Activated CD4-positive, alpha-beta T cell treated with anti-CD3 and anti-CD28 coated beads, Interleukin-2, amount 10 ng/mL, durations not matched to agents 7 days and 5 days (primary cell): ENCODE data around the gene TK2. TPM values are rescaled to one million over a fixed set of nuclear protein-coding genes. Genes with fewer than 3 reads are reported as not detected.

ENCODE experiments used
- CTCF ChIA-PET: fragments of 350-600 bp; sonication (Branson Sonifier 250); formaldehyde crosslinking; loops from one replicate; lab custom pipeline; 2021; ENCODE audit warnings: antibody characterized with exemption; lab: Charles Lee
- POLR2A ChIA-PET: fragments of 350-600 bp; sonication (Branson Sonifier 250); formaldehyde crosslinking; loops from one replicate; lab custom pipeline; 2021; ENCODE audit warnings: antibody characterized with exemption; lab: Charles Lee
- DNase-seq: peaks from one replicate; pipeline ENCODE4 v3.0.0-alpha.2; 2020
- H3K27ac Mint-ChIP-seq: one replicate; pipeline ENCODE4 v1.8.0; 2021; ENCODE audit warnings: mild to moderate bottlenecking, moderate library complexity, mixed read lengths
- H3K27me3 Mint-ChIP-seq: one replicate; pipeline ENCODE4 v1.8.0; 2021; ENCODE audit warnings: mixed read lengths
- H3K36me3 Mint-ChIP-seq: one replicate; pipeline ENCODE4 v1.8.0; 2021; ENCODE audit warnings: low read depth, mixed read lengths
- H3K4me1 Mint-ChIP-seq: one replicate; pipeline ENCODE4 v1.8.0; 2021; ENCODE audit warnings: mixed read lengths
- H3K4me3 Mint-ChIP-seq: one replicate; pipeline ENCODE4 v1.8.0; 2021; ENCODE audit warnings: mild to moderate bottlenecking, moderate library complexity, mixed read lengths
- H3K9me3 Mint-ChIP-seq: one replicate; pipeline ENCODE4 v1.8.0; 2021; ENCODE audit warnings: mixed read lengths
- total RNA-seq, 2 experiments: library from RNA; stranded (reverse); gene quantifications; one replicate each; pipeline ENCODE4 v1.2.3, GENCODE V29; 2021

TK2 gene
- total RNA-seq, 2 experiments from 2014 or later, result 7.4 to 9.3 TPM

GRCh38 chr16:66539623-66540469 lies 10.1 kb downstream of the TK2 start:
- Mint-ChIP-seq H3K36me3 (no peaks in the 10 kb centered on the region), H3K27ac (peak overlapping the region; percentile 15), H3K4me1 (peaks cover 20% of the 10 kb centered on the region), H3K9me3 (no peaks in the 10 kb centered on the region), H3K4me3 (no peak overlapping the region), H3K27me3 (no peaks in the 10 kb centered on the region)
- DNase-seq, result no peak
- ChIA-PET CTCF (interaction anchor here (0.6 to 1.3 kb wide), 5 partner anchors 8 to 31 kb away, joined by 3 to 4 read pairs (median 3); no protein-coding TSS in a partner anchor), POLR2A (interaction anchor here (0.7 kb wide), 1 partner anchor 37 kb away, joined by 3 read pairs; no protein-coding TSS in a partner anchor)

DNA sequence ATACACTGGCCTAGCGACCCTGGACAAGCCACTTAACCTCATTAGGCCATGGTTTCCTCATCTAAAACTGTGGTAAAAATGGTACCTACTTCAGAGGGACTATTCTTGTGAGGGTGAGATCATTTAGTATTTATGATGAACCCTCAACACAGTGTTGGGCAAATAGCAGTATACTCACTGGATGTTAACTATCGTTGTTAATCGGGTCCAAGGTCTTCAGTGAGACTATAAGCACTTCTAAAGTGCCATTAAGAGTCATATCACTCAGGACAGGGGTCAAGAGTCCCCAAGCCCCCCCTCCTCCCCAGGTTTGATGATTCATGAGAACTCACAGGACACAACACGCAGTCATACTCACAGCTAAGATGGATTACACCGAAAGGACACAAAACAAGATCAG lies 11.0 kb downstream of the TK2 start:
- CTCF ChIA-PET, result interaction anchor here (1.0 to 1.1 kb wide), 2 partner anchors 9 kb away, joined by 3 to 4 read pairs; no protein-coding TSS in a partner anchor
- Mint-ChIP-seq H3K4me3 (no peak overlapping the region), H3K27me3 (no peaks in the 10 kb centered on the region), H3K4me1 (peaks cover 18% of the 10 kb centered on the region), H3K9me3 (no peaks in the 10 kb centered on the region), H3K36me3 (no peaks in the 10 kb centered on the region), H3K27ac (no peak overlapping the region)
- no peak for DNase-seq
- POLR2A ChIA-PET, result no interaction called here

- CTCF ChIA-PET, result interaction anchor here (0.7 to 1.4 kb wide), 3 partner anchors 9 to 20 kb away, joined by 3 to 5 read pairs (median 4); no protein-coding TSS in a partner anchor
- H3K9me3 Mint-ChIP-seq, result no peaks in the 10 kb centered on the region
- no peak for DNase-seq
- no peak overlapping the region for H3K27ac Mint-ChIP-seq
- H3K4me3 Mint-ChIP-seq, result no peak overlapping the region
- no peaks in the 10 kb centered on the region for H3K36me3 Mint-ChIP-seq
- POLR2A ChIA-PET, result no interaction called here
- H3K27me3 Mint-ChIP-seq, result no peaks in the 10 kb centered on the region
- peaks cover 17% of the 10 kb centered on the region for H3K4me1 Mint-ChIP-seq
These were observed 12.7 kb downstream of the TK2 start for GRCh38 chr16:66537236-66537635.

DNA sequence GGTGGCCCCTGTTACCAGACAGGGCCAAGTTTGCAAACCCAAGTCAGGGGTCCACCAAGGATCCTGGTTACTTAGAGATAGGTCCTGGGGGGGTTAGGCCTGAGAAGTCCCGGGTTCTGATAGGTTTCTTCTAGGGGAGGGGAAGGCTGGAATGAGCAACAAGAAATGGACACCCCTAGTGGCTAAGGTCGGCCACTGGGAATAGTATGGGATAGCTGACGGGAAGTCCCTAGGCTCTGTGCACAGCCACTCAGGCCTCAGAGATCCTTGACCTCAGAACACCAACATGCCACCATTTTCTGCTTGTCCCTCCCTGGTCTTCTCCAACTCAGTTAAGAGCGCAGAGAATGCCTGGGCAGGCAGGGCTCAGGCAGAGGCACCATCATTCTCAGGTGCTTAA lies 13.4 kb downstream of the TK2 start:
- Mint-ChIP-seq H3K27me3 (no peaks in the 10 kb centered on the region), H3K36me3 (no peaks in the 10 kb centered on the region), H3K4me1 (peaks cover 15% of the 10 kb centered on the region), H3K4me3 (no peak overlapping the region), H3K9me3 (no peaks in the 10 kb centered on the region), H3K27ac (no peak overlapping the region)
- POLR2A ChIA-PET, result no interaction called here
- DNase-seq, result no peak
- CTCF ChIA-PET, result interaction anchor here (0.6 to 1.7 kb wide), 7 partner anchors 9 to 28 kb away, joined by 3 to 11 read pairs (median 5); no protein-coding TSS in a partner anchor

DNA sequence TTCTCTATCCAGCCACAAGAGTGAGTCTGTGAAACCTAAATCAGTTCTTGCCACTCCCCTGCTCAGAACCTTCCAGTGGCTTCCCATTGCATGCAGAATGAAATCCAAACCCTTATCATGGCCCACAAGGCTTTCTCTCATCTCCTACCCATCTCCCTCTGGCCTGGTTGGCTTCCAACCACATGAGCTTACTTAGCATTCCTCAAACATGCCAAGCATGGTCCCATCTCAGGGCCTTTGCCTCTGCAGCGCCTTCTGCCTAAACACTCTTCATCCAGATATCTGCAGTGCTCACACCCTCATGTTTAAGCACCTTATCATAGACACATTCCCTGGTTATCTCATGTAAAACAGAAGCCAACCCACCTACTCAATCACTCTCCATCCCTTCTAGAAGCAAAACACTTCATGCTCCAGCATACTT lies 15.5 kb downstream of the TK2 start:
- H3K36me3 Mint-ChIP-seq, result peaks cover 5% of the 10 kb centered on the region

DNA sequence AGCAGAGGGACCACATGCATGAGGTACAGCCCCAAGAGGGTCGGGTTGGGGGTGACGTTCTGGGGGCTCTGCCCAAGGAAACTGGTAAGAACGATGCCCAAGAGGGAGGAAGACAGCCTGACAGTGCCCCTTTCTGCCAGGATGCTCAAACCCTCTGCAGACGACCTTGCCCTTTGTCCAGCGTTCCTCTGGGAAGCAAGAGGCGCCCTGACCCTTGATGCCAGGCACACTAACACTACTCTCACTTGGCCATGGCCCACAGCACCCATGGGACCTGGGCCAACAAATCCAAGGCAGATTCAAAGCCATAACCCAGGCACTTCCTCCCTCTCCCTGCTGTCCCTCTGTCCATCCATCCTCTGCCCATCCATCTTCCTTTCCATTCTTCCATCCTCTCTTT lies 20.4 kb downstream of the TK2 start:
- peaks cover 7% of the 10 kb centered on the region for H3K36me3 Mint-ChIP-seq
- H3K4me3 Mint-ChIP-seq, result no peak overlapping the region
- ChIA-PET POLR2A (no interaction called here), CTCF (interaction anchor here (0.8 to 4.1 kb wide), 9 partner anchors 9 to 79 kb away, joined by 3 to 18 read pairs (median 3); partner anchors contain the start of gene CKLF)
- no peaks in the 10 kb centered on the region for H3K9me3 Mint-ChIP-seq
- peaks cover 35% of the 10 kb centered on the region for H3K4me1 Mint-ChIP-seq
- H3K27me3 Mint-ChIP-seq, result no peaks in the 10 kb centered on the region
- DNase-seq, result no peak
- no peak overlapping the region for H3K27ac Mint-ChIP-seq

More for the DNA sequence above, 15.5 kb downstream of the TK2 start:
- Mint-ChIP-seq H3K27ac (no peak overlapping the region), H3K27me3 (no peaks in the 10 kb centered on the region), H3K4me1 (peaks cover 10% of the 10 kb centered on the region), H3K4me3 (no peak overlapping the region), H3K9me3 (no peaks in the 10 kb centered on the region)
- ChIA-PET POLR2A (no interaction called here), CTCF (interaction anchor here (0.9 to 1.2 kb wide), 2 partner anchors 9 to 25 kb away, joined by 3 read pairs; no protein-coding TSS in a partner anchor)
- no peak for DNase-seq

DNA sequence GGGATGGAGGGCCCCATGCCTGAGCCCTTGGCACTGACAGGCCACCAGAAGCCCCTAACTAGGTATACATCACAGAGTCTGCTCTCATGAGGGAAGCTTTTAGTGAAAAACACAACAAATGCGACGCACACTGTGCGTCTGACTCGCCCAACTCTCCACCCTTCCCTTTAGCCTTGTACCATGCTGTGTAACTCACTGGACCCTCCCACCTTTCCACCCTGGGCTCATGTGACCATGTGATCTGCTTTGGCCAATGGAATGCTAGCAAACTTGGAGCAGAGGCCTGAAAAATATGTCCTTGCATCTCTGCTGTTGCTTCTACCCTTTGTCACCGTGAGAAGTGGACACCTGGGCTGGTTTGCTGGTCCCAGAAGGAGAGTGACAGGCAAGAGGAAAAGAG lies 21.6 kb downstream of the TK2 start:
- Mint-ChIP-seq H3K9me3 (no peaks in the 10 kb centered on the region), H3K4me3 (no peak overlapping the region), H3K36me3 (peaks cover 7% of the 10 kb centered on the region), H3K27ac (no peak overlapping the region), H3K4me1 (peaks cover 45% of the 10 kb centered on the region), H3K27me3 (no peaks in the 10 kb centered on the region)
- POLR2A ChIA-PET, result no interaction called here
- CTCF ChIA-PET, result interaction anchor here (1.0 to 1.8 kb wide), 6 partner anchors 8 to 123 kb away, joined by 3 to 5 read pairs (median 3); no protein-coding TSS in a partner anchor
- no peak for DNase-seq

GRCh38 chr16:66525396-66526180 lies 24.3 kb downstream of the TK2 start:
- H3K27ac Mint-ChIP-seq, result peak overlapping the region; percentile 54
- POLR2A ChIA-PET, result no interaction called here

GRCh38 chr16:66524601-66525164 lies 25.2 kb downstream of the TK2 start:
- ChIA-PET POLR2A (no interaction called here), CTCF (interaction anchor here (0.7 to 3.9 kb wide), 10 partner anchors 11 to 348 kb away, joined by 3 to 29 read pairs (median 4); partner anchors contain the start of genes CKLF and TK2)
- Mint-ChIP-seq H3K27me3 (no peaks in the 10 kb centered on the region), H3K9me3 (no peaks in the 10 kb centered on the region), H3K27ac (peak overlapping the region; percentile 95), H3K4me1 (peaks cover 77% of the 10 kb centered on the region), H3K36me3 (peaks cover 7% of the 10 kb centered on the region), H3K4me3 (no peak overlapping the region)
- DNase-seq, result peak; percentile 32

More at GRCh38 chr16:66525396-66526180, 24.3 kb downstream of the TK2 start:
- Mint-ChIP-seq H3K9me3 (no peaks in the 10 kb centered on the region), H3K4me1 (peaks cover 72% of the 10 kb centered on the region), H3K4me3 (no peak overlapping the region), H3K27me3 (no peaks in the 10 kb centered on the region), H3K36me3 (peaks cover 10% of the 10 kb centered on the region)
- DNase-seq, result no peak
- CTCF ChIA-PET, result interaction anchor here (1.0 to 3.9 kb wide), 7 partner anchors 12 to 63 kb away, joined by 3 to 29 read pairs (median 4); partner anchors contain the start of genes CKLF and TK2

DNA sequence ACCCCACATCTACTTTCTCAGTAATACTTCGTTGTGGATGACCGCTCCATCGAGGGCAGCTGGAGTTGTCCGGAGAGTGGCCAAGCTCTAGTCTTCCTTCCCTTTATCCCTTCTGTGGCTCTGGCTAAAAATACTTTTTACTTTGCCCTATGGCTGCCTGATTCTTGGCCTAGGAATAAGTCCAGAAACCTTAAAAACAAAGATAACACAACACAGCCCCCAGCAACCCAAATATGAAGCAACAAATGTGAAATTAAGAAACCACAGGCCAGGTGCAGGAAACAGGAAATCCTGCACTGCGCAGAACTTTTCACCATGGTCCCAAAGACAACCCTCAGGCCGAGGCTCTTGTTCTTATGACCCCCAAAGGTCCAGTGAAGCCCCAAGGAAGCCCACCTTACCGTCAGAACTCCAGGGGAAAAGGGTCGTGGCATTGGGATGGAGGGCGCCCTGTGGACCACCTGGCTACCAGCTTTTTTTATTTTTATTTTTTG lies 26.0 kb downstream of the TK2 start:
- POLR2A ChIA-PET, result no interaction called here
- peak; percentile 71 for DNase-seq
- CTCF ChIA-PET, result interaction anchor here (0.7 to 3.9 kb wide), 9 partner anchors 12 to 227 kb away, joined by 3 to 29 read pairs (median 4); partner anchors contain the start of genes CKLF, DYNC1LI2 and TK2
- Mint-ChIP-seq H3K4me3 (peak overlapping the region; percentile 52), H3K27ac (peak overlapping the region; percentile 95), H3K36me3 (peaks cover 5% of the 10 kb centered on the region), H3K4me1 (peaks cover 81% of the 10 kb centered on the region), H3K9me3 (no peaks in the 10 kb centered on the region), H3K27me3 (no peaks in the 10 kb centered on the region)

DNA sequence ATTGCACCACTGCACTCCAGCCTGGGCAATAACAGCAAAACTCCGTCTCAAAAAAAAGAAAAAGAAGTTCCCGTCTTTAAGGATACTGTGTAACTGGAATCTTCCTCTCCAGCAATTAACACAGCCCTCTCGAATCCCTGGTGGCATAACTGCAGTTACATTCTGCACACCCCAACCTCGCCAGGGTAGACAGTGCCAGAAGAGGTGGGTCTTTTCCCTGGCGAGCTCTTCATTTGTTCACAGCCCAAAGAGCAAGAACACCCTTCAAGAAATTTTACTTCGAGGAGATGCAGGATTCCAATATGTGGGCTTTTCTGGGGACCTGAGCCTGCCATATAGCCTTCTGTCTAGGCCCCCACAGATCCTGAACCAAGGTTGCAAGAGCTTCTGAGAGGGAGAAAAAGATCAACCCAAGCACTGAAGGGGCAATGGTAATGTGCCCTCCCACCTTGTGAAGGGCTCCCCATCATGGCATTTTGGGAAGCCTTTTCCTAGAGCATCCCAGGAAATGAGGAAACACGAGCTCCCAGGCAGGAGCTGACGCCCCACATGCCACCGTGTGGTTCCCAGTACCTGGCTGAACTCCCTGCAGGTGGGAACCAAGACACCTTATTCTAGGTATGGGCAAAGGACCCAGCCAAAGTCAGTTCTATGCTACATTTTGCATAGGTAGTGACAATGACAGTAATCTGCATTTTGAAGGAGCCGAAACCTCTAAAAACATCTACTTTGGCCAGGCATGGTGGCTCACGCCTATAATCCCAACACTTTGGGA lies 26.9 kb downstream of the TK2 start:
- peaks cover 5% of the 10 kb centered on the region for H3K36me3 Mint-ChIP-seq

More for the DNA sequence above, 26.9 kb downstream of the TK2 start:
- Mint-ChIP-seq H3K27ac (peak overlapping the region; percentile 95), H3K4me1 (peaks cover 84% of the 10 kb centered on the region), H3K27me3 (no peaks in the 10 kb centered on the region), H3K4me3 (peak overlapping the region; percentile 59), H3K9me3 (no peaks in the 10 kb centered on the region)
- ChIA-PET CTCF (interaction anchor here (0.7 to 3.9 kb wide), 11 partner anchors 8 to 228 kb away, joined by 3 to 29 read pairs (median 3); partner anchors contain the start of genes CKLF, DYNC1LI2 and TK2), POLR2A (interaction anchor here (1.0 kb wide), 1 partner anchor 68 kb away, joined by 3 read pairs; no protein-coding TSS in a partner anchor)
- DNase-seq, result no peak
